Uterus (tissue), 4 donors: ENCODE measurements around the gene TSPAN18. TPM values are rescaled to one million over a fixed set of nuclear protein-coding genes. Genes with fewer than 3 reads are reported as not detected.

ENCODE experiments used
- DNase-seq, 2 donors: peaks; one replicate each; pipeline ENCODE4 v3.0.0-alpha.2; 2019 to 2020
- H3K27ac ChIP-seq, 2 donors: fragments of 200-600 bp; sonication (generic); 1 replicate in 1 of 2; 2 replicates in 1 of 2; pipeline ENCODE4 v1.5.1; 2016 to 2018
- H3K27me3 ChIP-seq, 2 donors: fragments of 200-600 bp; sonication (generic); one replicate each; pipeline ENCODE4 v1.5.1; 2018 to 2019; ENCODE audit warnings: control low read depth in 1 of 2
- H3K36me3 ChIP-seq, 2 donors: fragments of 200-600 bp; sonication (generic); one replicate each; pipeline ENCODE4 v1.5.1; 2019; ENCODE audit warnings: control low read depth in 1 of 2
- H3K4me1 ChIP-seq, 2 donors: fragments of 200-600 bp; sonication (generic); one replicate each; pipeline ENCODE4 v1.5.1; 2018 to 2019; ENCODE audit warnings: control low read depth in 1 of 2
- H3K4me3 ChIP-seq, 2 donors: fragments of 200-600 bp; sonication (generic); 1 replicate in 1 of 2; 2 replicates in 1 of 2; pipeline ENCODE4 v1.5.1; 2018 to 2019; ENCODE audit warnings: mild to moderate bottlenecking in 1 of 2
- H3K9me3 ChIP-seq, 2 donors: fragments of 200-600 bp; sonication (generic); one replicate each; pipeline ENCODE4 v1.5.1; 2019; ENCODE audit warnings: control low read depth in 1 of 2
- CTCF ChIP-seq, 4 experiments: fragments of 200-600 bp in 2 of 4; fragments of 450-650 bp in 2 of 4; sonication (generic) in 2 of 4; IDR thresholded peaks; one replicate each; pipeline ENCODE4 v1.5.1; 2016 to 2019; ENCODE audit warnings: antibody characterized with exemption in 4 of 4, mild to moderate bottlenecking in 2 of 4, moderate library complexity in 1 of 4
- POLR2A ChIP-seq, 2 donors: fragments of 450-650 bp; IDR thresholded peaks; one replicate each; pipeline ENCODE4 v1.6.1; 2016; ENCODE audit warnings: antibody characterized with exemption in 2 of 2, mild to moderate bottlenecking in 1 of 2, moderate library complexity in 1 of 2
- intact Hi-C: fragments of 100-400 bp; cut with DNase I; formaldehyde crosslinking; loops from one replicate; pipeline ENCODE4 v1.15.1; 2023; ENCODE audit warnings: low total_unique reads
- total RNA-seq, 4 donors: library from RNA; depleted of rRNA in 3 of 4; stranded (reverse); fragments of >200 nt in 3 of 4; gene quantifications; one replicate each; pipeline versions ENCODE4 v1.1.0 to v1.2.4, GENCODE V29; 2014 to 2023
- donor health status: DM: yes; HTN: yes; CAD: no.

TSPAN18 gene
- total RNA-seq, 4 donors from 2014 or later, result 1.2 to 117 (median 20.1) TPM

DNA sequence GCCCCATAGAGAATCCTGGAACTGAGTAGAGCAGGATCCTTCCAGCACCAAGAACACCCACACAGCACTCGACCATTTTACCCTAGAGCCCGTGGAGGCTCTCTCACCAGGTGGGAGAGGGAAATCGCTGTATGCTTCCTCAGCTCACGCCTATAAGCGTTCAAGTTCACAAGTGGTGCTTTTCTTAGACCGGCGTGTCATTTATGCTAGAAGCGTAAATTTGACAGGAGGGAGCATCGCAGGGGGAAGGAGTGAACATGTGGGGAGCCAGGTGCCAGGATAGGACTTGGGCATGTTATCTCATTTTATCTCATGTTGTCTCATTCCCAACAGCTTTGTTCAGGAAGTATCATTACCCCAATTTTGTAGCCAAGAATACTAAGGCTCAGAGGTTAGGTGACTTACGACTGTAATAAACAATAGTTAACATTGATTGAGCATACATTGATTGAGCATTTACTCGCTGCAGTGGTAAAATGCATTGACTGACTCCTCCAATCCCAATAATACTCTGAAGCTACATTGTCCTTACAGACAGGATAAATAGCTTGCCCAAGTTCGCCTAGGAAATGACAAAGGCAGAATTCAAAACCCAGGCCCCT is 243.0 kb downstream of the TSPAN18 start:
- Histone ChIP-seq H3K4me3 (no peak overlapping the region), H3K4me1 (no peaks in the 10 kb centered on the region), H3K9me3 (no peaks in the 10 kb centered on the region), H3K36me3 (no peaks in the 10 kb centered on the region), H3K27ac (no peak overlapping the region), H3K27me3 (no peaks in the 10 kb centered on the region)
- DNase-seq, result no peak
- TF ChIP-seq CTCF (IDR thresholded peaks at IDR 0.05) (no peak), POLR2A (IDR thresholded peaks at IDR 0.05) (no peak)
- intact Hi-C loops, result no loop called here

GRCh38 chr11:44970293-44970692 is 243.5 kb downstream of the TSPAN18 start:
- intact Hi-C loops, result no loop called here
- Histone ChIP-seq H3K4me3 (no peak overlapping the region), H3K27me3 (no peaks in the 10 kb centered on the region), H3K9me3 (no peaks in the 10 kb centered on the region), H3K27ac (no peak overlapping the region), H3K4me1 (no peaks in the 10 kb centered on the region), H3K36me3 (no peaks in the 10 kb centered on the region)
- no peak for DNase-seq
- TF ChIP-seq POLR2A (IDR thresholded peaks at IDR 0.05) (no peak), CTCF (IDR thresholded peaks at IDR 0.05) (no peak)

- no peak for TF ChIP-seq CTCF (IDR thresholded peaks at IDR 0.05)
- no peak for TF ChIP-seq POLR2A (IDR thresholded peaks at IDR 0.05)
- Histone ChIP-seq H3K27ac (no peak overlapping the region), H3K36me3 (no peaks in the 10 kb centered on the region), H3K4me1 (no peaks in the 10 kb centered on the region), H3K9me3 (no peaks in the 10 kb centered on the region), H3K4me3 (no peak overlapping the region), H3K27me3 (no peaks in the 10 kb centered on the region)
- no peak for DNase-seq
- intact Hi-C loops, result no loop called here
Measured at GRCh38 chr11:44971185-44971584, 244.4 kb downstream of the TSPAN18 start.

DNA sequence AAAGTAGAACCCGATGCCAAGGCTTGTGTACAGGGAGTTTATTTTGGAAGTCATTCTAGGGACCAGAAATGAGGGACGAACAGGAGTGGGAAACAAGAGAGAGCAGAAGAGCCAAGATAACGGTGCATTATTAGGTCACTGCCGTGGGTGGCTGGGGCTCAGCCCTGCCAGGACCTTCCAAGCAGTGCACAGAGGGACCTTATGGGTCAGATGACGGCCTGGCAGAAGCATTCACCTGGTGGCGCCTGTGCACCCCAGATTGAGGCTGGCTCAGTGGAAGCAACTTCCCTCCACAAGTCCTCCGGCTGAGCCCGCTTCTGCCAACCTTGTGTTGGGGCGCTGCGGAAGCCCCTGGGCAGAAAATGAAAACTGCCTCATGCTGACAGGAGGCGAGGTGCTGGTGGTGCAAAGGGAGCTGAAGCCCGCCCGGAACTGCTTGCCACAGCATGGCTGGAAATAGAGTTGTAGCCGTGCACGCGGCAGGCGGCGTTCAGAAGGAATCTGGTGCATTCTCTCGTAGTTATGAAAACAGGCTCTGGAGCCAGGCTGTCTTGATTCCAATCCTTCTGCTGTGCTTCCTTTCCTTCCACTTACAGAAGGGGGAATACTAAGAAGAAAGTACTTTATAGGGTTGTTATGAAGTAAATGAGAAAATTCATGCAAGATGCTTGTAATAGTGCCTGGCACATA is 246.1 kb downstream of the TSPAN18 start:
- H3K4me1 ChIP-seq, result no peaks in the 10 kb centered on the region
- H3K4me3 ChIP-seq, result no peak overlapping the region
- TF ChIP-seq CTCF (IDR thresholded peaks at IDR 0.05) (no peak), POLR2A (IDR thresholded peaks at IDR 0.05) (no peak)
- intact Hi-C loops, result no loop called here
- H3K36me3 ChIP-seq, result no peaks in the 10 kb centered on the region
- no peak overlapping the region for H3K27ac ChIP-seq
- no peaks in the 10 kb centered on the region for H3K9me3 ChIP-seq
- no peaks in the 10 kb centered on the region for H3K27me3 ChIP-seq
- no peak for DNase-seq

- Histone ChIP-seq H3K4me3 (no peak overlapping the region), H3K27ac (no peak overlapping the region), H3K9me3 (no peaks in the 10 kb centered on the region), H3K27me3 (no peaks in the 10 kb centered on the region), H3K36me3 (no peaks in the 10 kb centered on the region), H3K4me1 (no peaks in the 10 kb centered on the region)
- no peak for TF ChIP-seq POLR2A (IDR thresholded peaks at IDR 0.05)
- TF ChIP-seq CTCF (IDR thresholded peaks at IDR 0.05), result no peak
- intact Hi-C loops, result no loop called here
- DNase-seq, result no peak
Measured at GRCh38 chr11:44973632-44974401, 247.1 kb downstream of the TSPAN18 start.
